GM19463 (cell line): ENCODE data around the gene XCR1.

Source experiments
- ATAC-seq: cut with Tn5 transposase; IDR thresholded peaks from one replicate; pipeline ENCODE4 v1.9.1; 2021; ENCODE audit warnings: mild to moderate bottlenecking, moderate library complexity; ENCODE audit not compliant: unreplicated experiment

The XCR1 gene

DNA sequence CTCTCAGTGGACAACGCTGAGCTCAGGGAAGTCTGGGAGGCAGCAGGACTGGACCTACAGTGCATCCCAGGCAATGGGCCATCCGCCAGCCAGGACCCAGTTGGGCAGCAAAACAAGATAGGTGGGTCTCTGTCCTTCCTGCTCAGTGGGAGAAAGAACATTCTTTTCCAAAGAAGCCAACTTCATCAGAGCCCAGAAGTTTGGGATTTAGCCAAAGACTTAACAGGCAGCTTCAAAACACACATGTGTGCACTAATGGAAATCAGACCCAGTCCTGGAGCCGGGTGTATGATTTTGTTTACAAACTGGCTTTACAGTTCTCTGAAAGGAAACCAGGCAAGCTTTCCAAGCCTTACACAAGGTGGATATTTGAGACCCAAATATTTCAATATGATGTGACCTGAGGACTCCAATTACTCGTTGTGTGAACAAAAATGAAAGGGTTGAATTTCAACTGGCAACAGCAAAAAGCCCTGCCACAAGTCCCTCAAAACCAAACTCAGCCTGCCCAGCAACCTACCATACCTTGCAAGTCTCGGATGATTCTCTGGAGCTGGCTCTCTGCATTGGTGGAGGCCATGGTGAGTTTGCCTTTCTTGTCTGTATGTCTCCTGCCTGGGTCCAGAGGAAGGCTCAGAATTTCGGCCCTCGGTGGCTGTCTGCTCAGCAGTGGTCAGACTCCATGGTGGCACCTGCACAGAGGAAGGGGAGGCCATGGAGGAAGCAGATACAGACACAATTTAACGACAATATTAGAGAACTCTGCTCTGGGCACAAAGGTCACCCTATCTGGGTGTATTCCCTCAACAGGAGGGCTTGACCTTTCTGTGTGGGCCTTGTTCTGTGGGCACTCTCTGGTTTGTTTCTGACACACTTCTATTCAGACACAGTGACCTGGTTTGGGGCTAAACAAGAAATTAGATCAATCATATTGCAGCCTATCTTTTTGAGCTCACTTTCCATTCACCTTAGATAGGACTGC lies 42.7 kb downstream of the XCR1 start:
- ATAC-seq = no peak

DNA sequence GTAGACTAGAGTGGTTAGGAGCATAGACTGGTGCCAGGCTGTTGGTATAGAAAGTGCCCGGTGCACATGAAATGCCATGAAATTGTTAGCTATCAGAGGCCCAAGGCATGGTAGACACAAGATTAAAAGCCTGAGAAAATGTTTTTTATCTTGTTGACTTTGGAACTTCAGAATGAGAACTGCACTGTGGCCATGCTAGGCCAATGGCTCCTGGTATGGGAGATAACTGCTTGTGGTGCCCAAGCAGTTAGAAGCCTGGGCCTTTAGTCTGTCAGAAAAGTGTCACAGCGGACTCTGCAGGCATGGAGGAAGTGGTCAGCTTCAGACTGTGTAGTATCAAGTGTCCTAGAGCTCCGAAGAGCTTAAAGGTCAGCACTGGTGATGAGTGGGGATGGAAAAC lies 43.5 kb downstream of the XCR1 start:
- ATAC-seq = no peak

DNA sequence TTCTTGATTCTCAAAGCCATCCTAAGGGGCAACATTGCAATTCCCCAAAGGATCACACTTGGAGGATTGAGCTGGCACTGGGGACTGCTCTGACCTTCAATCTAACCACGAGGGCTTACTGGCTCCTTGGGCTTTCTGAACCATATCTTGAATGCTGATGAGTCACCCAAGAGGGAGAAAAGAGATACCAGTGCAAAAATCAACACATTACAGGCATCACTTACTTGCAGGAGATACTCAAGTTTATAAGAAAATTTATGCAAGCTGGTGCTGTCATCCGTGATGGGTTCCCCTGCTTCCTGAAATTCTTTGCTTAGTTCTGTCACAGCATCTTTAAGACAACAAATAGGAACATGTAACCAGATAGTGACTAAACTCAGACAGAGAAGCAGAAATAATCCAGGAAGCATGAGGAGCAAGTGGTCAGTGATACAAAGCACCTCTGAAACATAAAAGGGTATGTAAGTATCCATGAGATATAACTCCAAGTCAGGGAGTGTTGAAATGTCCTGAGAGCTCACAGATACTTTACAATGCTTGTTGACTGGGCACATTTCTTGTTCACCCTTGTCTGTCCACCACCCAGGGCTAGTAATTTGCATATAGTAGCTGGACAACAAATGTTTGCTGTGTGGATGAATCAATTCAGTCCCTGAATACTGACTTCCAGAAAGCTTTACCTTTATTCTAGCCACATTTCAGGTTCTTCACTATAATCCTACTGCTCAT lies 45.8 kb downstream of the XCR1 start:
- no peak for ATAC-seq

DNA sequence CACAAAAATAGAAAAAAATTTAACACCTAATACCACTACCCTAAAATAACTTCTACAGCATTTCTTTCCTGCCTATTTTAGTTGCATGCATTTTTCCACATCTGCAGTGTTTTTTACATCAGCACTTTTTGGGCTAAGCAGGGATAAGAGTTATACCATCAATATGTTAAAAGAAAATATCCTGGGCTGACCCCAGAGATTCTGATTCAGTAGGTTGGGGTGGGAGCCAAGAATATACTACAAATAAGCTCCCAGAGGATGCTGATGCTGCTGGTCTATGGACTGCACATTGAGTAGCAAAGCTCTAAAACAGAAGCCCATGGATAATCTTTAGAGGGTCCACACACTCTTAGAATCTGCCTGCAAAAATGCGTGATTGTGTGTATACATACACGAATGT lies 46.5 kb downstream of the XCR1 start:
- ATAC-seq = no peak

DNA sequence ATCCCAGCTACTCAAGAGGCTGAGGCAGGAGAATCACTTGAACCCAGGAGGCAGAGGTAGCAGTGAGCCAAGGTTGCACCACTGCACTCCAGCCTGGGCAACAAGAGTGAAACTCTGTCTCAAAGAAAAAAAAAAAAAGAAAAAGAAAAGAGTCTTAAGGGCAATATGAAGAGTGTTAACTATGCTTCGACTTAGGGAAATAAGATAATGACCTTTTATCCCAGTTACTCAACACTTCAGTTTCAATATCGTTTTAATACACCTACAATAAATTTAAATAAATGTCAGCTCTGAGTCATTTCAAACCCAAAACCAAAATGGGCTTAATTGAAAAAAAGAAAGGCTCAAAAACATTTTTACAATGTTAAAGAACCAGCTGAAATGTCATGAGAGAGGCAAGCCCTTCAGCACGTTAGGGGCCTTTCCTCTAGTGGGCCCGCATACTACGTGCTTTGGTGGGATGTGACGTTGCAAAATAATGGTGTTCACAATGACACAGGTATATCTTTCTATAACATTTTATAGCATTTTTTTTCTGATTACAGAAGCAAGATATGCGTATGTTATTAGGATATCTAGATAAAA lies 47.0 kb downstream of the XCR1 start:
- no peak for ATAC-seq

DNA sequence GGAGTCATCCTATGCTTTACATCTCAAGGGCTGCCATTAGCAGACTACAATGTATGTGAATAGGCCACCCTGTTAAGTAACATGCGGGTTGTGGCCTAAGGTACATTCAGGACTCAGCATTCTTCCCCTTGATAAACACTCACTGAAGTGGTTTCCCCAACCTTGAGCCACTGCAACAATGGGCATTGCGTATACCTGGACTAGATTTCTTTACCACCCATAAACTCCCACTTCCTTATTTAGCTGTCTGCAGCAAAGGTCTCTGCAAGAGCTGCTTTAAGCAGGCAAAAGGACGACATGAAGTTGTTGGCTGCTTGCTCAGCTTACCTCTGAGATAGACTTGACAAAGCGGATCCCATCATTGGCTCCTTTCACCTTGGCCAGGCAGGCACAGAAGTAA lies 47.9 kb downstream of the XCR1 start:
- no peak for ATAC-seq

DNA sequence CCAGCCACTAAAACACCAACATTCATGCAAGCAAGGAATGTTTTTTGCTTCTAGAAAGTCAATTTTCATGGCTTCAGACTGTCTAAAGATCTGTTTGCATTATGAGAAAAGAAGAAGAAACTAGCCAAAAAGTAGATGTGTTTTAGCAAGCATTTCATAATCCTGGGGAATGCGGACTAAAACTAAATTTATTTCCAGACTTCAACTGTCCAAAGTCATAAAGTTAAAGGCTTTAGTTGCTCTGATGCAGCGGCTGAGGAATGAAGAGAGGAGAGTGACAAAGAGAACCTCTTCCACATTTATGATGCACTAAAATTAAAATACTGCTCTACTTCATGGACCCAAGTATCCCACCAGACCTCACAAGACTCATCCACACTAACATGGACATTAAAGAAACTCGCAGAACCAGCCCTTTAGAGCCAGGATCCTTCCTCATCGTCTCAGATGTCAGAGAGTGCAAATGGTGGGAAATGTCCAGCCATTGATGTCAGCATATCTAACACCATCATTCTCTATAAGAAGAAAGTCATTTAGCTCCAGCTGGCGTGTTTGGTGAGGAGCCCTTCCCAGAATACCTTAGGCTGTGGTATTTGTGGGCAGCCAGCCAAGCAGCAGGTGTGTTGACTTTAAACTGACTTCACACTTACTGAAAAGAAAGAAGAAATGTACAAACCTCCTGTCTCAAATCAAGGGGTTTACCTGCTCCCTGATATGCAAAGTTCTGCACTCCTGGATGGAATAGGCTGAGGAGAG lies 49.1 kb downstream of the XCR1 start:
- ATAC-seq = no peak

DNA sequence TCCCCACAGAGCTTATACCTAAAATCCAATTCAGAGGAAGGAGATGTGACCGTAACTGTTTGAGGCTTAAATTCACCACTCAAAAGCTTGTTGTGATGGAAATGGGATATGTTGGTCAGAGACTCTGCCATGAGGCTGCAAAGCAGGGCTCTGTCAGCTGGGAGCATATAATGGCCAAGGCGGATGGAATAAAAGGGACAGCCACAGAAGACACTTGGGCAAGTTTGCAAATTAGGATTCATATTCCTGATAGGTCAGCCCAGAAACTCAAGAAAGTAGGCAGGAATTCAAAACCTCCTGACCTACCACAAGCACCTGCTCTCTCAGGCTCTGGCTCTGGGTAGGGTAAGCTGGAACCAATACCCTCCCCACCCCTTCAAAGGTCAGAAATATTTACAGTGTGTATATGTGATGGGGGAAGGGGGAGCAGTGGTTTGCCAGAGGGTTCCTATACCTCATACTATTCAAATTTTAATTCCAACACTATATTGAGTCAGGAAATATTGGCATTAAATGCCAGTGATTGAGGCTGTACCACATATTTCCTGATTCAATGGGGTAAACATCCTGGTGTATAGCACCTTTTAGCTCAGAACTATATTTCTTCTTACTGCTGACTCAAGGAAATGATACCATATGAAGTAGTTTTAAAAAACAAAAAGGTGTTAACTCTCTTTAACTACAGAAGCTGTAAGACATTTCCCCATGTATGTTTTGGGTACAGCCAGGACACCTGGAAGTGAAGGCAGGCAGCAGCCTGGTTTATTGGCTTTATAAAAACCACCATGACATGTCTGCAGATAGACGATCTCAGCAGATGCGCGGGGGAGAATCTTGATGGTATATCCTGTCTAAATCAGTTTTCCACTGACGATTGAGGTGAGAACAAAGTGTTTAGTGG lies 50.8 kb downstream of the XCR1 start:
- ATAC-seq = no peak

DNA sequence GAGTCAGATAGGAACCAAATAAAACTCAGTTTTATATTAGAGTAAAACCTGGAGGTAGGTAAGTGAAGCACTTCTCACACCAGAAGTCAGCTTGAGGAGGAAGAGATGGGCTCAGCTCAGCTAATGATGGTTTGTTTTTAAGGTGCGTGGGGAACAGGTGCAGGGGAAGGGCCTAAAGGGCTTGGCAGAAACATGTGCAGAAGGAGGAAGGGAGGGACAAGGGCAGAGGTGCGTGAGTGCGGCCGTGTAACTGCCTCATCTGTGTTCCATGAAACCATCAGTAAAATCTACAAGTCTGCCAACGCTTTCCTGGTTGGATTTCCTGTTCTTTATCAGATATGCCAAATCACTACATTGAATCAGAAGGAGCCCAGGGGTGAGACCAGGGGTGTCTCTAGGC lies 51.6 kb downstream of the XCR1 start:
- ATAC-seq = no peak

DNA sequence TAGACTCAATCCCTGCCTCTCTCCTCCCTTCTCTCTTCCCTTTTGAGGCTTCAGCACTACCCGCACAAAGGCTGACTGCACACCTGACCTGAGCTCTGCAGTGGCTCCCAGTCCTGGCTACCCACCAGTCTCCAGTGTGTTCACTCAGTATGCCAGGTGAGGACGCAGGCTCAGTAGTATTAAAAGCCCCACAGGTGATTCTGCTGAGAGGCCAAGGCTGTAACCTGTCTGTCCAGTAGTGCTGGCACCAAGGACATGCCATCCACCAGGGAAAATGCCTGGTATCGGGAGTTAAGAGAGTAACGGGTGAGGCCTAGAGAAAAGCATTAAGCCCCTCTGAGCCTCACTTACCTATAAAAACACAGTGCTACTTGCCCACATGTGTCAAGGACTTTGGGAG lies 52.6 kb downstream of the XCR1 start:
- ATAC-seq = no peak

DNA sequence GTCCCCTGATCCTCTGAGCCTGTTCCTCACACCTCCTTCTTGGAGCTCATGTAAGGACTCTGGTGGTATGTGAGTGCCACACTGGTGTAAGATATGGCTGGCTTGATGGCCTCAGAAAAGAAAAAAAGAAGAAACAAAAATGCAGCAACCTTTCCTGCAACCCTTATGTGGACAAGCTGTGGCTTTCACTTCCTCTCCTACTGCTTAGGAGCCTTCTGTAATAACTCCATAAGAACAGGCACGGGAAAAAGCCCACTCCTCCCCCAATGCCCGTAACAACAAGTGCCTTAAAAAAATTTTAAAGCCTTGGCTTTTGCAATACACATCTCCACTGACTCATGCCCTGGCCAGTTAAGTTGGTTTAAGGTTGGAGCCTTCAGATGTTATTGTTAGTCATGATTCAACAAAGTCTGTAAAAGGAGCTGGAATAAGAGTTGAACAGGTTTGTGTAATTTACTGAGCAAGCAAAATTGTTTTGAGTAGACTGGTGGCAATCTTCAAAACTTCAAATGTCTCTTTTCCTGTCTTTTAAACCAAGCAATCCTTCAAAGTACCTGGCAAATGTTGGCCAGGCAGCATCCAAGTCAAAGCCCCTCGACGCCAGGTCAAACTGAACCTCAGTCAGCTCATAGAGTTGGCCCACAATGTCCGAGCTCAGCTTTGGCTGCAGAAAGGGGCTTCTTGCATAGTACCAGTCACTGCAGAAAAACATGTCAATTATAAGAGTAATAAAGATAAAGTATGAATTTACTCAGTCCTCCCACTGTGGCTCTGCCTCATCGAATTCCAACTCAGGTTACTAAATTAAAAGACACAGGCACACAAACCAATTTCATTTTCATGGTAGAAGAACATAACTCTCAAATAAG lies 54.5 kb downstream of the XCR1 start:
- no peak for ATAC-seq

DNA sequence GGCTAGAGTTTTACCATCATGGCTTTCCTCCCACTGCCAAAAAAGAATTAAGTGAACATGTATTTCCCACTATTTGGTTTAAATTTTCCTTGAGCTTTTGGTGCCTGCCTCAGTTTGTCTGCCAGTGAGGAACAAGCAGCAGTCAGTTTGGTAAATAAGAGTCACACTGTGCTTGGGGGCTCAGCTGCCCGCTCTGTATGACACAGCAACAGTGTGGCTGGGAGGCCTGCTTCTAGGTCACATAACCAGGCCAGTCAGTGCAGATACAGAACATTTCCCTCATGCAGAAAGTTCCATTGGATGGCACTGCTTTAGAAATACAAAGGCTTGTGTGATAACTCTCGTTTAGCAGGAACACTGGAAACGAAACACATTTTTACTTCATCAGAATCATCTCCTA lies 57.3 kb downstream of the XCR1 start:
- no peak for ATAC-seq

DNA sequence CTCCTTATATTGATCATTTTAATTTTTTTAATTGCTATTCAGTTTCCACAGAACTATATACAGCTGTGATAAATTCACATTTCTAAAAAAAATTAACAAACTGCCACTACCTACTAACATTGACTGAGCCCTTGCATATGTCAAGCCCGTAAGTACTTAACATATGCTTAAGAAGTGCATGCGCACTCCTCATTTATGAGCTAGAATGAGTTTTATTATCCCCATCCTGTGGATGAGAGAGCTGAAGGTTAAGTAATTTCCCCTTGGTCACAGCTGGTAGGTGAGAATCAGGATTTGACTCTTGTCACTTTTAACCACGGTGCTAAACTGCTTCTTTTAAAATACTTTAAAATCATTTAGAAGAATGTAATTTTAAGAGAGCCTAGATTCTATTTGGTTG lies 58.2 kb downstream of the XCR1 start:
- ATAC-seq = no peak

DNA sequence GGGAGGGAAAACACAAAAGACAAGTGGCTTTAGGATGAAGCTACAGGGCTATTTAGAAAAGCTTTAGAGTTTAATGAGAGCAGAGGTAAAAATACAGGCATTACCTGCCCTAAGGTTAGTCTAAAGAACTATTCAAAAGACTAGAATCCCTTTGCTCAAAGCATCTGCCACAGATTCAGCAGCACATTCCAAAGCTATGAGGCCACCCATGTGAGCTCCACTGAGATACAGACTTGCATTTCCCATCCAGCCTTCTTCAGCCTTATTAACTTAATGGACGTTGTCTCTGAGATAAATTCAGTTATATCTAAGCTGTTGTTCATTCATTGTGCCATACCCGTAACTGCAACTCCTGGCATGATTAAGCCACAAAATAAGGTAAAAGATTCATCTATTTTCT lies 58.6 kb downstream of the XCR1 start:
- no peak for ATAC-seq

DNA sequence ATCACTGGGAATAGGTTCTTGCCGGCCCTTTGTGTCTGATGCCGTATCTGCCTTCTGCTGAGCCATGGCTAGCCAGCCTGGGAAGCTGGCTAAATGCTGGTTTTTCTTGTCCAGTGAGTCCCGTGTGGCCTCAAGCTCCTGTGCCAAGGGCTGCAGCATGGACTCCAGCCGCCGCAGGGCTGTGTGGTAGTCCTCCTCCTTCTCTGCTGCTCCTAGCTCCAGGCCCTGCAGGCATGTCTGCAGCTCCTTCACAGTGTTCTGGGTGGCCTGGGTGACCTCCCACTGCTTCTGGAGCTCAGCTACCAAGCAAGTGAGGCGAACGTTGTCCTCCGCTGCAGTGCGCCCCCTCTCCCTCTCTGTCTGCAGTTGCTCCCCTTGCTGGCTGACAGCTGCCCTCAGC lies 59.1 kb downstream of the XCR1 start:
- ATAC-seq = no peak

DNA sequence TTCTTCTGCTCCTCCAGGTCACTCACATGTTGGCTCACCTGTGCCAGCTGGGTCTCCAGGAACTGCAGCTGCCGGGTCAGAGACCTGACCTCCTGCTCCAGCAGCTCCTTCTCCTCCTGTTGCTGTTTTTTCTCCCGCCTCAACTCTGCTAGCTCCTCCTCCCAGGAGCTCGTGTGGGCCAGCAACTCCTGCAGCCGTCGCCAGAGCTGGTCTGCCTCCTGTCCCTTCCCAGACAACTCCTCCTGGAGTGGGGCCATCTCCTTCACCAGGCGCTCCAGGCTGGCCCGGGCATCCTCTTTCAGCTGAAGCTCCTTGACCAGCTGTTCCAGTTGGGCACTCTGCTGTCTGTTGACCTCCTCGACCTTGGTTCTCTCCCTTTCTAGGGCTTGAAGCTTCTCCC lies 59.6 kb downstream of the XCR1 start:
- no peak for ATAC-seq
